ENCODE results near the gene RGS10. TPM values are rescaled to one million over a fixed set of nuclear protein-coding genes. Genes with fewer than 3 reads are reported as not detected.

The RGS10 gene, protein sequence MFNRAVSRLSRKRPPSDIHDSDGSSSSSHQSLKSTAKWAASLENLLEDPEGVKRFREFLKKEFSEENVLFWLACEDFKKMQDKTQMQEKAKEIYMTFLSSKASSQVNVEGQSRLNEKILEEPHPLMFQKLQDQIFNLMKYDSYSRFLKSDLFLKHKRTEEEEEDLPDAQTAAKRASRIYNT
- total RNA-seq (10 to 100 TPM in 7 of 9 donors, 1 to 10 TPM in 2; 9.5 to 28.1 (median 14.2) TPM), polyA plus RNA-seq (10 to 100 TPM; 12.4 to 26.0 (median 19.8) TPM)
- long read RNA-seq, donor 1, partial matches to known transcripts, result 0 of 2 reads
- long read RNA-seq, donor 1, other reads (novel, unspliced or antisense), result 0 of 2 reads
- long read RNA-seq, donor 2, result 0 reads
- long read RNA-seq, donor 3, result 0 reads
- long read RNA-seq, donor 4, transcript RGS10-202 (5 exons, 804 nt), result major isoform, 13 of 16 reads
- long read RNA-seq, donor 4, partial matches to known transcripts, result 0 of 16 reads
- long read RNA-seq, donor 4, other reads (novel, unspliced or antisense), result 0 of 16 reads
- long read RNA-seq, donor 5, transcript RGS10-202 (5 exons, 804 nt), result major isoform, 11 of 11 reads
- long read RNA-seq, donor 5, partial matches to known transcripts, result 0 of 11 reads
- long read RNA-seq, donor 5, other reads (novel, unspliced or antisense), result 0 of 11 reads
- long read RNA-seq, donor 6, partial matches to known transcripts, result 0 of 5 reads
- long read RNA-seq, donor 6, other reads (novel, unspliced or antisense), result 0 of 5 reads
- long read RNA-seq, donor 7, partial matches to known transcripts, result 0 of 2 reads
- long read RNA-seq, donor 7, other reads (novel, unspliced or antisense), result 0 of 2 reads
- long read RNA-seq, donor 8, transcript RGS10-202 (5 exons, 804 nt), result major isoform, 5 of 6 reads
- long read RNA-seq, donor 8, partial matches to known transcripts, result 0 of 6 reads
- long read RNA-seq, donor 8, other reads (novel, unspliced or antisense), result 0 of 6 reads
- long read RNA-seq, donor 9, partial matches to known transcripts, result 0 of 1 reads
- long read RNA-seq, donor 9, other reads (novel, unspliced or antisense), result 0 of 1 reads
- long read RNA-seq, donor 10, partial matches to known transcripts, result 0 of 5 reads
- long read RNA-seq, donor 10, other reads (novel, unspliced or antisense), result 0 of 5 reads

GRCh38 chr10:119542357-119542987, at the start of gene RGS10:
RGS10 (minus strand) TSS chr10:119542719; CDS start chr10:119542638, 81 bp downstream.
- Histone ChIP-seq H3K27ac (peak within 1 kb of the TSS in 3 of 5 donors; percentile 4 to 73 (median 63)), H3K36me3 (replicated peaks in 1 of 2) (no peaks in the 10 kb centered on the region), H3K9me3 (replicated peaks in 1 of 3) (no peaks in the 10 kb centered on the region), H3K27me3 (peaks cover 7% of the 10 kb centered on the region), H3K4me1 (replicated peaks in 1 of 2) (peaks cover 8 to 10% of the 10 kb centered on the region in 2 donors), H3K4me3 (peak within 1 kb of the TSS in 2 of 4 donors; percentile 20 to 74)
- WGBS, 4 donors, result 0 to 3% (median 1%) methylated on average over 9 to 74 of the region's 76 CpGs
- peak; percentile 42 to 72 (median 62) for DNase-seq
- TF ChIP-seq POLR2A (IDR thresholded peaks at IDR 0.05) (no peak), CTCF (IDR thresholded peaks at IDR 0.05) (no peak)
- intact Hi-C loops (cut with DNase I), result no loop called here

GRCh38 chr10:119588071-119588470, 45.6 kb upstream of the RGS10 start:
- Histone ChIP-seq H3K4me3 (no peak overlapping the region), H3K9me3 (replicated peaks in 1 of 3) (no peaks in the 10 kb centered on the region), H3K27me3 (no peaks in the 10 kb centered on the region), H3K4me1 (replicated peaks in 1 of 2) (peaks cover 12 to 31% of the 10 kb centered on the region in 2 donors), H3K36me3 (replicated peaks in 1 of 2) (peaks cover 0 to 29% of the 10 kb centered on the region in 2 donors), H3K27ac (no peak overlapping the region)
- intact Hi-C loops (cut with DNase I), result no loop called here
- DNase-seq, result no peak
- WGBS, 4 donors, result 93 to 97% (median 96%) methylated on average over 4 of the region's 4 CpGs
- TF ChIP-seq POLR2A (IDR thresholded peaks at IDR 0.05) (no peak), CTCF (IDR thresholded peaks at IDR 0.05) (no peak)

DNA sequence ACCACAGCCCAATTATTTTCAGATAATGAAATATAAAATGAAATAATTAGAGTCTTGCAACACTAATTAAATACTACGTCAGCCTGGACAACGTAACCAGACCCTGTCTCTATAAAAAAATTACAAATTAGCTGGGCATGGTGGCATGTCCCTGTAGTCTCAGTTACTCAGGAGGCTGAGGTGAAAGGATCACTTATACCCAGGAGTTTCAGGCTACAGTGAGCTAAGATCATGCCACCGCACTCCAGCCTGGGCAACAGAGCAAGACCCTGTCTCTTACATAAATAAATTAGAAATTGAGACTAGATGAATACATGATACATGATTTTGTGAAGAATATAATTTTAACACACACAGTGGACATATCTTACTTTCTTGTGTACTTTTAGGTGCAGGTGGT, 35.8 kb upstream of the RGS10 start:
- no peak for TF ChIP-seq POLR2A (IDR thresholded peaks at IDR 0.05)
- no peak for TF ChIP-seq CTCF (IDR thresholded peaks at IDR 0.05)
- 94 to 98% (median 96%) methylated on average over 3 of the region's 3 CpGs for WGBS, 4 donors
- Histone ChIP-seq H3K4me1 (replicated peaks in 1 of 2) (peaks cover 0 to 8% of the 10 kb centered on the region in 2 donors), H3K27me3 (no peaks in the 10 kb centered on the region), H3K4me3 (no peak overlapping the region), H3K9me3 (replicated peaks in 1 of 3) (peaks cover 0 to 6% (median 0%) of the 10 kb centered on the region in 3 donors), H3K36me3 (replicated peaks in 1 of 2) (peaks cover 0 to 65% of the 10 kb centered on the region in 2 donors), H3K27ac (no peak overlapping the region)
- intact Hi-C loops (cut with DNase I), result no loop called here
- DNase-seq, result no peak
